Measurements from ENCODE around the gene KAZN. TPM values are rescaled to one million over a fixed set of nuclear protein-coding genes. Genes with fewer than 3 reads are reported as not detected.

The KAZN gene
- polyA plus RNA-seq, 2 of the 4 experiments (the other 2 are of a cell fraction): 1.3 to 1.9 TPM

- 66% methylated on average over 8 of the region's 8 CpGs for WGBS (ENCODE audit: missing lambda C conversion rate)
- H3K9me3 ChIP-seq: no peaks in the 10 kb centered on the region
- POLR2A ChIA-PET: no interaction called here
- no peaks in the 10 kb centered on the region for H3K4me1 ChIP-seq
- DNase-seq (ENCODE audit: low read depth in 1 of 2, low spot score in 1 of 2): no peak
- H3K4me3 ChIP-seq: no peak overlapping the region
- FAIRE-seq: no peak
- CTCF ChIA-PET: interaction anchor here (1.0 kb wide), 1 partner anchor 12 kb away, joined by 3 read pairs; no protein-coding TSS in a partner anchor
- no peak overlapping the region for H3K4me2 ChIP-seq
- no peak overlapping the region for H3K27ac ChIP-seq
- TF ChIP-seq JUN (IDR thresholded peaks at IDR 0.05) (no peak), CTCF (IDR thresholded peaks at IDR 0.05) (no peak), RNF2 (IDR thresholded peaks at IDR 0.05; ENCODE audit: borderline replicate concordance, low read depth) (no peak)
- ATAC-seq: no peak
Measured at GRCh38 chr1:15051882-15052528, 453.5 kb downstream of the KAZN start.

DNA sequence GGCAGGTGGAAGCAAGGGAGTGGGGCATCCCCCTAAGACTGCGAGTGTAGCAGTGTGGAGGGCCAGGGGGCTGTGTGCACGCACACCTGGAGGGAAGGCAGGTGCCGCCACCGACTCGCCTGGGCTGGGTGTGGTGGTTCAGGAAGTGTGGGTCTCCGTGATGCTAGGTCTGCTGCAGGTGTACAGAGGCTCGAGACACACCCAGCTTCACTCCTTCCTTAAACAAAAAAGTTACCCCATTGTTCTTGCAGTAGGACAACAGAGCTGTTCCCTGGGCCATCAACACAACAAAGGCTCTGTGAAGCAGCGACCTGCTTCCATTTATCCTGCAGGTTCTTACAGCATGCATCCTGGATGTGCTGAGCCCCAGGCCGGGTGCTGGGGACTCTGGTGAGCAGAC is 454.7 kb downstream of the KAZN start:
- WGBS (ENCODE audit: missing lambda C conversion rate): 25% methylated on average over 4 of the region's 9 CpGs
- no peak overlapping the region for H3K27ac ChIP-seq
- H3K4me3 ChIP-seq: no peak overlapping the region
- H3K4me2 ChIP-seq: no peak overlapping the region
- CTCF ChIA-PET: no interaction called here
- POLR2A ChIA-PET: no interaction called here
- TF ChIP-seq, protein P1, sequence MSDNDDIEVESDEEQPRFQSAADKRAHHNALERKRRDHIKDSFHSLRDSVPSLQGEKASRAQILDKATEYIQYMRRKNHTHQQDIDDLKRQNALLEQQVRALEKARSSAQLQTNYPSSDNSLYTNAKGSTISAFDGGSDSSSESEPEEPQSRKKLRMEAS (IDR thresholded peaks at IDR 0.05): no peak
- ATAC-seq: no peak
- H3K9me3 ChIP-seq: no peaks in the 10 kb centered on the region
- DNase-seq (ENCODE audit: low read depth in 1 of 2, low spot score in 1 of 2): no peak
- H3K4me1 ChIP-seq: no peaks in the 10 kb centered on the region
- FAIRE-seq: no peak

GRCh38 chr1:15055736-15056415 is 457.4 kb downstream of the KAZN start:
- POLR2A ChIA-PET: no interaction called here
- FAIRE-seq (no peak), DNase-seq (ENCODE audit: low read depth in 1 of 2, low spot score in 1 of 2) (no peak), ATAC-seq (no peak)
- H3K4me1 ChIP-seq: no peaks in the 10 kb centered on the region
- TF ChIP-seq, protein P2, sequence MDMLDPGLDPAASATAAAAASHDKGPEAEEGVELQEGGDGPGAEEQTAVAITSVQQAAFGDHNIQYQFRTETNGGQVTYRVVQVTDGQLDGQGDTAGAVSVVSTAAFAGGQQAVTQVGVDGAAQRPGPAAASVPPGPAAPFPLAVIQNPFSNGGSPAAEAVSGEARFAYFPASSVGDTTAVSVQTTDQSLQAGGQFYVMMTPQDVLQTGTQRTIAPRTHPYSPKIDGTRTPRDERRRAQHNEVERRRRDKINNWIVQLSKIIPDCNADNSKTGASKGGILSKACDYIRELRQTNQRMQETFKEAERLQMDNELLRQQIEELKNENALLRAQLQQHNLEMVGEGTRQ (IDR thresholded peaks at IDR 0.05): no peak
- TF ChIP-seq PBX3 (IDR thresholded peaks at IDR 0.05) (no peak), KDM1A (IDR thresholded peaks at IDR 0.05; ENCODE audit: low read depth) (no peak), ZNF302 (CRISPR knock-in tag; IDR thresholded peaks at IDR 0.05) (no peak), HOXB5 (CRISPR knock-in tag; IDR thresholded peaks at IDR 0.05) (no peak), ESRRA (IDR thresholded peaks at IDR 0.05; ENCODE audit: borderline replicate concordance, low read length) (no peak), PHF8 (IDR thresholded peaks at IDR 0.05; ENCODE audit: borderline replicate concordance, low read depth) (no peak), ZC3H11A (IDR thresholded peaks at IDR 0.05) (no peak), HDAC2 (IDR thresholded peaks at IDR 0.05) (no peak), POLR2A (IDR thresholded peaks at IDR 0.05; ENCODE audit: low read length) (no peak), RNF2 (IDR thresholded peaks at IDR 0.05; ENCODE audit: borderline replicate concordance, low read depth) (no peak), CHD4 (IDR thresholded peaks at IDR 0.05; ENCODE audit: borderline replicate concordance) (no peak)
- CTCF ChIA-PET: interaction anchor here (0.8 to 1.4 kb wide), 5 partner anchors 8 to 248 kb away, joined by 3 to 6 read pairs (median 3); no protein-coding TSS in a partner anchor
- no peak overlapping the region for H3K4me2 ChIP-seq
- 88% methylated on average over 16 of the region's 29 CpGs for WGBS (ENCODE audit: missing lambda C conversion rate)
- no peak overlapping the region for H3K27ac ChIP-seq
- H3K9me3 ChIP-seq: no peaks in the 10 kb centered on the region
- H3K4me3 ChIP-seq: no peak overlapping the region

All from A549 (cell line).